ENCODE measurements around the gene SAMD8. TPM values are rescaled to one million over a fixed set of nuclear protein-coding genes. Genes with fewer than 3 reads are reported as not detected.
A peak's percentile ranks its signal among the peaks of the same experiment; 100 is the strongest.
"Not testable (repeated sequence)": the region's sequence is repeated elsewhere in the genome, so short reads cannot be mapped to it uniquely, and the experiment has no call there.

SAMD8 gene
- total RNA-seq, 1 donor from 2014 or later: 29.3 TPM

DNA sequence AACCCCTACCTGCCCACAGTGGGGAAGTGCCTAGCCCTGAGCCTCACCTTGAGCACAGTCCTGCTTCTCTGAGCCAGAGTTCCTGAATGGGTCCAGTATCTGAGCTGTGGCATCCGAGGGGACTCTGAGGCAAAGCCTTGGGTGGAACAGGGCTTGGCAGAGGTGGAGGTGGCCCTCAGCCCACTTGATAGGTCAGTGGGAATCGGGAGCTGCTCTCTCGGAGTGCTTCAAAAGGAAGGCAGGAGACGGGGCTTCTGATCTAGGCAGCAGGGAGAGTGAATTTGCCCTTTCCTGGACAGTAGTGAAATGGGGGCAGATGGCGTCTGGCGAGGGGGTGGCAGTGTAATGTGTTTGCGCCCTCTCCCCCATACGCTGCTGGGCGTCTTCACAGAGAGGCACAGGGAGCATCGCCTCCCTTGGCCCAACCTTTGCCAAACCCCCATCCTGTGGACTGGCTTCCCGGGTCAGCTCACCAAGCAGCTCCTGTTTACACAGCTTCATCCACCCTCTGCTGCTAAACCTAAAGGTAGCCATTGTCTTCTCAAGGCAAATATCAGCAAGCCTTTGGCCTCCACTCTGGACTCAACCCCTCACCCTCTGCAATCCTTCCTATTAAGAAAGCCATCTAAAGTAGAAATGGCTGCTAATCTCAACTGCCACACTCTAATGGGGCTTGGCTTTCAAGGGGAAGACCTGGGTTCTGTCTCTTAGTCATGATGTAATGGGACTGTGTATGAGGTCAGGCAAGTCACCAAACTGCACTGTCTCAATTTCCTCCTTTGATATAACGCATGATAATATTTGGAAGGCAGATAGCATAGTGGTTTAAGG lies 78.0 kb downstream of the SAMD8 start:
- no peak for DNase-seq (ENCODE audit: extremely low read depth, low read depth, low spot score)

DNA sequence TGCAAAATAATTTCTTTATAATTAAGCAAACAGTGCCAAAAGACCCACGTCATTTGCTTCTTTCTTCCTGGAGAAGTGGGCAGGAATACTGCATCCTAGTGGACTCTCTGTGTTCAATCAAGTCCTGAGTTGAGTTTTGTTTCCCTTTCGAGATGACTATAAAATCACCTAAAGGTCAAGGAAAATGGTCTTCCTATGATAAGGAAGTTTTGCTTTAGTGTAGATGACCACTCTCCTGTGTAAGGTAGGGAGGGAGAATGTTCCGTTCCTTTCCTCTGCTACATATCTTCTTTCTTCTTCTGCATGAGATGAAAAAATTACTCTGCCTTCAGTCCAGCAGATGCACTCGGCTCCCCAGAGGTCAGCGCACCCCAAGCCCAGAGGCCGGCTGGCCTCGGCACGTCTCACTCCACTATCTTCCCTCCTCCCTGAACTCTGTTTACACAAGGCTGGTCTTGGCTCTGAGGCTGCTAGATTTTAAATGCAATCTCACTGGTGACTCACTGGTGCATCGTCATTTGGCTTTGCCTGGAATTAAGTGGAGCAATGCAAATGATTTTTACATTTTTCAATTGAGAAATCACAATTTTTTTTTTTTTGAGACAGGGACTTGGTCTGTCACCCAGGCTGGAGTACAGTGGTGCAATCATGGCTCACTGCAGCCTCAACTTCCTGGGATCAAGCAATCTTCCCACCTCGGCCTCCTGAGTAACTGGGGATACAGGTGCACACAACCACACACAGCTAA lies 80.5 kb downstream of the SAMD8 start:
- peak; percentile 31 for DNase-seq (ENCODE audit: extremely low read depth, low read depth, low spot score)

DNA sequence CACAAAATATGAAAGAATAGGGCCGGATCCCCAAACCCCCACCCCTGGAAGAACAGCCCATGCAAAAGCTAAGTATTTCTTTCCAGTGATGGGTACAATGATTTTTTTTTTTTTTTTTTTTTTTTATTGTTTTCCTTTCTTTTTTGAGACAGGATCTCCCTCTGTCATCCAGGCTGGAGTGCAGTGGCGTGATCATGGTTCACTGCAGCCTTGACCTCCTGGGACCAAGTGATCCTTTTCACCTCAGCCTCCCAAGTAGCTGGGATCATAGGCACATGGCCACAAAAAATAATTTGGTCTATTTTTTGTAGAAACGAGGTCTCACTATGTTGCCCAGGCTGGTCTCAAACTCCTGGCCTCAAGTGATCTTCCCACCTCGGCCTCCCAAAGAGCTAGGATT lies 83.2 kb downstream of the SAMD8 start:
- DNase-seq (ENCODE audit: extremely low read depth, low read depth, low spot score): not testable (repeated sequence)

DNA sequence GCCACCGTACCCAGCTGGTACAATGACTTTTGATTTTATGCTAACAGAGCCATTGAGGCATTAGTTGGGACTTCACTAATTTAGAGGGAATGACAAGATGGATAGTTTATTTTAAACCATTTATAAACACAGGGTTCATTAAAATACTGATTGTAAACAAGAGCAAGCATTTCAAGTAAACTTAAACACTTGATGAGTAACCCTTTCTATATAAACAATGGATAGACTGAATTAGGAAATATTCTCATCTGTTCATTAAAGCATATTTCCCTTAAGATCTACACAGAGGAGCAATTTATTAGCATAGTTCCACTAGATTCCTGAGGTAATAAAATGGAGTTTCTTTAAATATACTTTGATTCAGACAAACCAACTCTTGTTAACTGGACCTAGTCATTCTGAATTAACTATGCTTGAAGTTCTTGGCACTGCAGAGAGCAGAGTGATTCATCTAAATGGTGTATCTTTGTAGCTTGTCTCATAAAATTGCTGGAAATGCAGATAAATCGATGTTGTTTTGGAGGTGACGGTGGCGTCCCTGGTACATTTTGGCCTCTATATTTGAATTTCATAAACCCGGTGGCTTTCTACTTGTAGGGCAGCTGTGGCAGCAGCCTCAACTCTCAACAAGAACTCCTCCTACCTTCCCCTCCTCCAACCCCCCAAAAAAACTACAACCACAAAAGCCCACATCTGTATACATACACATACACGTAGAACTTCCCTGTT lies 83.7 kb downstream of the SAMD8 start:
- no peak for DNase-seq (ENCODE audit: extremely low read depth, low read depth, low spot score)

DNA sequence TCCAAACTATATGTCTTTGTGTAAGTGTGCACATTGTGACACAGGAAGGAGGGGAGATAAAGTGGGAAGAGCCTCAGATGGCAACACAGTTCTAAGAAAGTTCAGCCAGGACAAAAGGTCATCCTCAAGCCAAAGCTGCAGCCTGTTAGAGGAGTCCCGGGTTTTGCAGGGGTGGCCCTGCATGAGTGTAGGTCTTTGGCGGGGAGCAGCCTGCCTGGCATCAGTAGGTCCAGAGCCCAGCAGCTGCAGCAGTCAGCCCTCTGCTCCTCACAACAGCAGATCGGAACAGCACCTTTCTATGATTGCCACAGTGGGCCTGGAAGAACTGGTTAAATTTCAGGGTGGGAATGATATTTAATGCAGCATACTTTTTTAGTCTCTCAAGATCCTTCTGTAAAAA lies 85.6 kb downstream of the SAMD8 start:
- DNase-seq (ENCODE audit: extremely low read depth, low read depth, low spot score): no peak

DNA sequence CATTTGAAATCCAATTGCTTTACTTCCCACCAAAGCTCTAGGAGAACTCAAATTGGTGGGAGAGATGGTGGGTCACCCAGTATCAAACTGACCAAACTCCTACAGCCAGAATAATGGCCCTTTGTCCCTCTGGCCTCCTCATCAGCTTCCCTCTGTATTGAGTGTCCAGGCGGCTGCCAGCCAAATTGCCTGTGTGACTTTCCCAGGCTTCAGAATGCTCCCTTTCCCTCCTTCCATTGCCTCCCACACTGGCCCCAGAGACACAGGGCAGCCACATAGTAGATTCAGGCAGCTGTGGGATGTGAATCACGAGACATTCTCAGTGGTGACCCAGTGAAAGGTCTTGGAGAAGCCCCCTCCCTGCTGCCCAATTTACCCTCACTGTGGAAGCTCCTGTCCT lies 86.5 kb downstream of the SAMD8 start:
- no peak for DNase-seq (ENCODE audit: extremely low read depth, low read depth, low spot score)

DNA sequence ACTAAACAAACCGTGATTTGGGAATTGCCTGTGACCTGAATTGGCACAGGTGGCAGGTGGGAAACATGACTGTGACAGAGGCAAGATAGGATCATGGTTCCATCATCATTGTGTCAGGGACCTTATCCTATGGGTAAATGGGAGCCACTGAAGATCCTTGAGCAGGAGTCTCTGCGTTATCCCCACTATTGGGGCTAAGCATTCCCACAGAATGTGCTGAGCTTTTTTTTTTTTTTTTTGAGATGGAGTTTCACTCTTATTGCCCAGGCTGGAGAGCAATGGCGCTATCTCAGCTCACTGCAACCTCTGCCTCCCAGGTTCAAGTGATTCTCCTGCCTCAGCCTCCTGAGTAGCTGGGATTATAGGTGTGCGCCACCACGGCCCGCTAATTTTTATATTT lies 88.5 kb downstream of the SAMD8 start:
- not testable (repeated sequence) for DNase-seq (ENCODE audit: extremely low read depth, low read depth, low spot score)

DNA sequence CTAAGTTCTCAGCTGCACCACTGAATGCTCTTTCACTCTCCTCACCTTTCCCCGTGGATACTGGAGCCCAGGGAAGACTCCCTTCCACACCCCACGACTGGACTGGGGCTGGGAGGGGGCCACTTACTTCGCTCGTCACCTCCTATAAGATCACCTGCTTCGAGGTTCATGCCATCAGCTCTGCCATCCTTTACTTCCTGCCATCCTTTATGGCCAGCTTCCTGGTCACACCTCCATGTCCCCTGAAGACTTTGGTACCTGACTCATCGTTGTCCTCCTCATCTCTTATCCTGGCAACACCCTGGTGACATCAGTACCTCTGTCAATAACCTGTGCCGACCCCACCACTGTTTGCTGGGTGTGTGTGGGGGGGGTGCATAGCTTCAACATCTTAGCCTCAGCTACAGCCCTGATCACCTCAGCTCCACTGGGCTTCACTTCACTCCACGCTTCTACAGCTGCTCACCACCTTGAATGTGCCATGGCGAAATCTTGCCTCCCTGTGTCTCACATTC lies 90.4 kb downstream of the SAMD8 start:
- no peak for DNase-seq (ENCODE audit: extremely low read depth, low read depth, low spot score)

DNA sequence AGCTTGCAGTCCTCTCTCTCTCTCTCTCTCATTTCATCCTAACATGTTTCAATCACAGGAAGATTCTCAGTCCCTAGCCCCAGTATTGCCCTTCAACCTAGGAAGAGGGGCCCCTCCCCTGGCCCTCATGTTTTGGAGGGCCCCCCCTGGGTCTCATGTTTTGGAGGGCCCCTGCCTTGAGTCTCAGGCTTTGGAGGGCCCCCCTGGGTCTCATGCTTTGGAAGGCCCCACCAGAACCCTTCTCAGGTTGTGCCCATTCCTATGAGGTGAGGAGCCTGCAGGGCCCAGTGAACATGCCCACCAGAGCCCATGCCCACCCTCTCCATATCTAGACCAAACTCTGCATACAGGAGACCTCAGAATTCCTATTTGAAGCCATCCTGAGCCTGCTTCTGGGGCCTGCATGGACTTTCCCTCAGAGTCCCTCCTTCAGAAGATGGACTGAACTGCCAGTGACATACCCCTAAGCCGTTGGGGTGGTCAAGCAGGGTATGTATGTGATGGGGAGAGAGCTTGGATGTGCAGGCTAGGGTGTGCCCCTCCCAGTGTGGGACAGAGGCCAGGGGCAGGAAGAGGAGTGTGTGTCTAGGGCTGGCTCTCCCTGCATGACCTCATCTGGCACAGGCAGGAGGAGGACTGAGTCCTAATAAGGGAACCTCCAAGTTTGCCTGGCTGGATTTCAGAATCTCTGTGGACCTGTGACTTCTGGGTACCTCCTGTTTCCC lies 91.0 kb downstream of the SAMD8 start:
- DNase-seq (ENCODE audit: extremely low read depth, low read depth, low spot score): no peak

DNA sequence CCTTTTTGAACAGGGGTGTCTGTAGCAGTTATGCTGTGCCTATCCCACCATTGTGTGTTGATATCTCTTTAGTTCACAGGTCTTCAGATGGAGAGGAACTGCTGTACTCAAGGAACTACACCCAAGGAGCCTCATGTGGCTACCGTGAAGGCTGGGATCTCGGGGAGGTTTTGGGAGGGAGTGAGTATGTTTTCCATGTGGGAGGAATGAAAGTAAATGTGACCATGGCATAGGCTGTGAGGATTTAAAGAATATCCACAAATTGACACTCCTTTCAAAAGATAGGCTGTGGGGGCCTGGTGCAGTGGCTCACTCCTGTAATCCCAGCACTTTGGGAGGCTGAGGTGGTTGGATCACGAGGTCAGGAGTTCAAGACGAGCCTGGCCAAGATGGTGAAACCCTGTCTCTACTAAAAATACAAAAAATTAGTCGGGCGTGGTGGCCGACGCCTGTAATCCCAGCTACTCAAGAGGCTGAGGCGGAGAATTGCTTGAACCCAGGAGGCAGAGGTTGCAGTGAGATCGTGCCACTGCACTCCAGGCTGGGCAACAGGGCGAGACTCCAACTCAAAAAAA lies 91.7 kb downstream of the SAMD8 start:
- DNase-seq (ENCODE audit: extremely low read depth, low read depth, low spot score): not testable (repeated sequence)

DNA sequence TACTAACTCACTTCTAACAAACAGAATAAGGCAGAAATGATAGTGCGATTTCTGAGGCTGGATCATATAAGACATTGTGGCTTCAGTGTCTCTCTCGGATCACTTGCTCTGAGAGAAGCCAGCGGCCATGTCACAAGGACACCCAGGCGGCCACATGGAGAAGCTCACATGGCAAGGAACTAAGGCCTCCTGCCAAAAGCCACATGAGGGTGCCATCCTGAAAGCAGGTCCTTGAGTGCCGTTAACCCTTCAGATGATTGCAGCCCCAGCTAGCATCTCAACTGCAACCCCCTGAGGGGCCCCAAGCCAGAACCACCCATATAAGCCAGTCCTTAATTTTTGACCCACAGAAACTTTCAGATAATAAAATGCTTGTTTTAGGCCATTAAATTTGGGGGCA lies 92.3 kb downstream of the SAMD8 start:
- no peak for DNase-seq (ENCODE audit: extremely low read depth, low read depth, low spot score)

DNA sequence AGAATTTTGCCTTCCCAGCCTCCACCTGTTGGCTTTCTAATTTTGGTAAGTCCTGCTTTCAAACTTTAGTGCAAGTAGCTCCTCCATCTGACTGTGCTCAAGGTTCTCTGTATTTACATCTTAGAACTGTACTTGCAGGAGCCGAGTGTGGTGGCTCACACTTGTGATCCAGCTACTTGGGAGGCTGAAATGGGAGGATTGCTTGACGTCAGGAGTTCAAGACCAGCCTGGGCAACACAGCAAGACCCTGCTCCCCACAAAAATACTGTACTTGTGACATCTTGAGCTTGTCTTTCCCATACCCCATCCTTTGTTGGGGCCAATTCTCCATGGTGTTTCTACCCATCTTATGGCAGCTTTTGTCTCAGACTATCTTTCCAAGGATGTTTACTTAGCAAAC lies 94.5 kb downstream of the SAMD8 start:
- DNase-seq (ENCODE audit: extremely low read depth, low read depth, low spot score): no peak

DNA sequence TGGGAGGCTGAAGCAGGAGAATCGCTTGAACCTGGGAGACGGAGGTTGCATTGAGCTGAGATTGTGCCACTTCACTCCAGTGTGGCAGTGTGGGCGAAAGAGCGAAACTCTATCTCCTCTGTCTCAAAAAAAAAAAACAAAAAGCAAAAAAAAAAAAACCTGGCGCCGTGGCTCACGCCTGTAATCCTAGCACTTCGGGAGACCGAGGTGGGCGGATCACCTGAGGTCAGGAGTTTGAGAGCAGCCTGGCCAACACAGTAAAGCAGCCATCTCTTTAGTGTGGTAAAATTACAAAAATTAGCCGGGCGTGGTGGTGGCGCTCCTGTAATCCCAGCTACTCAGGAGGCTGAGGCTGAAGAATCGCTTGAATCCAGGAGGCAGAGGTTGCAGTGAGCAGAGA lies 95.2 kb downstream of the SAMD8 start:
- DNase-seq (ENCODE audit: extremely low read depth, low read depth, low spot score): not testable (repeated sequence)

DNA sequence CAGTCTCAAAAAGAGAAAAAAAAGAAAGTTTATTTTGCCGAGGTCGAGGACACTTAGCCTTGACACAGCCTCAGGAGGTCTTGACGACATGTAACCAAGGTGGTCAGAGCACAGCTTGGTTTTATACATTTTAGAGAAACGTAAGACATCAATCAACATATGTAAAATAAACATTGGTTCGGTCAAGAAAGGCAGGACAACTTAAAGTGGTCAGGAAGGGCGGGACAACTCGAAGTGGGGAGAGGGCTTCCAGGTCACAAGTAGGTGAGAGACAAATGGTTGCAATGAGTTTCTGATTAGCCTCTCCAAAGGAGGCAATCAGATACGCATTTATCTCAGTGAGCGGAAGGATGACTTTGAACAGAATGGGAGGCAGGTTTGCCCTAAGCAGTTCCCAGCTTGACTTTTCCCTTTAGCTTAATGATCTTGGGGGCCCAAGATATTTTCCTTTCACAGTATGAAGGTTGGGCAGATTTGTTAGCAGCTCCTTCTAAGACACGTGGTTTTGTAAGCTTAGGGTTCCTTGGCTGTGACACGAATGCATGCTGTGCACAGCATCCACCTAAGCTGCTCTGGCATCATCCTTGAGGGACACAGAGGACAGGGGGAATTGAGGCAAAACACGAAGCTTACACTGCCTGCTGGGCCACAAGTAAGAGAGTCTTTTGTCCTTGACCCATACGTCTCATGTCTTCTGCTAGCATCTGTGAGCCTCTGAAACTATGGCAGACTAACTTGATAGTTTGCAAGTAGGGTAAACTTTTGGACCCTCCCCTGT lies 95.8 kb downstream of the SAMD8 start:
- no peak for DNase-seq (ENCODE audit: extremely low read depth, low read depth, low spot score)

DNA sequence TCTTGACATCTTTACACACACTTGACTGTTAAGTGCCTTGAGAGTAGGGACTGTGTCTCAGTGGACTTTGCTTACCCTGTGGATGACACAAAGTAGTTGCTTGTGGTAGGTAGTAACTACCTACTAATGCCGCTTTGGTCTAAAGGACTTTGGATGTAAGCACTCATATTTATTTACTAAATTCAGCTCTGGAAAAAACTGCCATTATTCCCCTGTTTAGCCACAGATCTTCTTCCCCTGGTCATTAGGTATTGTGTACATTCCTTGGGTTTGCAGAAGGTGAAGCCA lies 96.3 kb downstream of the SAMD8 start:
- DNase-seq (ENCODE audit: extremely low read depth, low read depth, low spot score): no peak

DNA sequence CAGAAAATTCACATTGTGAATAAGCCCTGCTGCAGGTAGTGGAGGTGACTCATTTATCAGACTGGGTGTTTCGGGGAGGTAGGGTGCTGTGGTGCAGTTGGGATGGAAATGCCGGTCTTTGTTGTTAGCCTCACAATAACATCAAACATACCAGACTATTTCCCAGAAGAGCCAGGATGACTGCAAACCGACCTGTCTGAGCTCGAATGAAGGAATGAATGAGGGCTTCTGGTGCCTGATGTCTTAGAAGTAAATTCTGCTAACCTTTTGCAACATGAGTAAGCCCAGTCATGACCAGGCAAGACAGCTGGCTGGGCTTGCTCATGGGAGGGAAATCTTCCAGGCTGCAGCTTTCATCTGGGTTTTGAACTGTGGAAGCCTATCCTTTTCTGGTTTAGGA lies 96.7 kb downstream of the SAMD8 start:
- no peak for DNase-seq (ENCODE audit: extremely low read depth, low read depth, low spot score)

DNA sequence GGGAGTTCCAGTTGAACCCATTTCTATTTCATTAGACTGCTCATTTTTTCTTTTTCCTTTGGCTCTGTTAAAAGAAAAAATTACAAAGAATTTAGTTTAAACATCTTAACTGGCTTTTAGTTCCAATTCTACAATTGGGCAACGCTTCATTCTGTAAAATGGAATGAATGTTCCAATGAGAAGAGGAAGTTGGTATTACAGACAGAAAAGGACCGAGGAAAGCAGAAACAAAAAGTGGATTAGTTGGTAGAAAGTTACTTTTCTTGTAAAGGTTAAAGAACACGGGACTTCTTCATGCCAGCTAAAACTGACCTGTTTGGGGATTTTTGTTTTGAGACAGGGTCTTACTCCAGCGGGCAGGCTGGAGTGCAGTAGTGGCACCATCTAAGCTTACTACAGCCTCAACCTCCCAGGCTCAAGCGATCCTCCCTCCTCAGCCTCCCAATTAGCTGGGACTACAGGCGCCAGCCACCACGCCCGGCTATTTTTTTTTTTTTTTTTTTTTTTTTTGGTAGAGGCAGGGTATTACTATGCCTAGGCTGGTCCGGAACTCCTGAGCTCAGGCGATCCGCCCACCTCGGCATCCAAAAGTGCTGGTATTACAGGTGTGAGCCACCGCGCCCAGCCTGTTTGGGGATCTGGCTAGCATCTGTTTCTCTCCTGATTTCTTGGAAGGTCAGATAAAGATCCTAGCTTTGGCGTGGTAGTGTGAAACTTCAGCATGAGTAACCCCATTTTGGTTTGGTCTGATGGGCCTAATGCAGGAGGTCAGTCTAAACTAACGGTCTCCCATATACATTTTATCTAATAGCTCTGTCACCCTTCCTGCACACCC lies 97.8 kb downstream of the SAMD8 start:
- no peak for DNase-seq (ENCODE audit: extremely low read depth, low read depth, low spot score)

DNA sequence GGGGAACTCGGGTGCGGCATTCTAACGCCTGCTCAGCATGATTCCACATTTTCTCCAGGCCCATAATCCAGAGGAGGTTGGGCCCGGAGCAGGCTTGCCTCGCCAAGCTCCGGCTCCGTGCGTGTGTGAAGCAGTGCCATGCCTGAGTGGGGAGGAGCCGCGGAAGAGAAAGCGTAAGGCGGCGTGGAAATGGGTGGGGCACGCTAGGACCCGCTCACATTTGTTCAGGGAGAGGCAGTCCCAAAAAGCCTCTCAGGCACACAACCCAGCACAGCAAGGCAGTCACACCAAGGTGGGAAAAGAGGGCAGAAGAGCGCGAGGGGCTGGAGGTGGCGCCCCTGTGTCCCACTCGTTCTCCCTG lies 98.4 kb downstream of the SAMD8 start:
- no peak for DNase-seq (ENCODE audit: extremely low read depth, low read depth, low spot score)
